Measurements from ENCODE around the gene UBE2M.

Gene UBE2M

GRCh38 chr19:58551577-58552471, 6.6 kb downstream of the UBE2M start:
- no peak for DNase-seq (ENCODE audit: low read depth)
- H3K4me3 ChIP-seq (ENCODE audit: low read depth, low read length), result no peak overlapping the region
- no peak for TF ChIP-seq CTCF (conservative IDR thresholded peaks at IDR 0.05; ENCODE audit: low read depth, low read length)

GRCh38 chr19:58551123-58551497, 7.3 kb downstream of the UBE2M start:
- no peak for TF ChIP-seq CTCF (conservative IDR thresholded peaks at IDR 0.05; ENCODE audit: low read depth, low read length)
- DNase-seq (ENCODE audit: low read depth), result no peak
- H3K4me3 ChIP-seq (ENCODE audit: low read depth, low read length), result no peak overlapping the region

GRCh38 chr19:58550362-58551122, 7.9 kb downstream of the UBE2M start:
- TF ChIP-seq CTCF (conservative IDR thresholded peaks at IDR 0.05; ENCODE audit: low read depth, low read length), result no peak
- no peak for DNase-seq (ENCODE audit: low read depth)
- H3K4me3 ChIP-seq (ENCODE audit: low read depth, low read length), result no peak overlapping the region

GRCh38 chr19:58549664-58550361, 8.6 kb downstream of the UBE2M start:
- DNase-seq (ENCODE audit: low read depth), result no peak
- TF ChIP-seq CTCF (conservative IDR thresholded peaks at IDR 0.05; ENCODE audit: low read depth, low read length), result no peak
- no peak overlapping the region for H3K4me3 ChIP-seq (ENCODE audit: low read depth, low read length)

- DNase-seq (ENCODE audit: low read depth), result no peak
- TF ChIP-seq CTCF (conservative IDR thresholded peaks at IDR 0.05; ENCODE audit: low read depth, low read length), result no peak
- no peak overlapping the region for H3K4me3 ChIP-seq (ENCODE audit: low read depth, low read length)
Measured at GRCh38 chr19:58548859-58549663, 9.3 kb downstream of the UBE2M start.

All from choroid plexus epithelial cell (primary cell).